Endodermal cell (in vitro differentiated cells): ENCODE measurements around the gene DHX30. TPM values are rescaled to one million over a fixed set of nuclear protein-coding genes. Genes with fewer than 3 reads are reported as not detected.

ENCODE experiments used
- DNase-seq: peaks from one replicate; pipeline ENCODE4 v3.0.0-alpha.2; 2017
- H3K27ac ChIP-seq: 2 replicates; pipeline ENCODE4 v1.5.1; 2013; ENCODE audit warnings: mild to moderate bottlenecking, low read depth, low read length, moderate library complexity
- H3K27me3 ChIP-seq: 2 replicates; pipeline ENCODE4 v1.6.1; 2013; ENCODE audit warnings: mild to moderate bottlenecking, low read length, moderate library complexity; ENCODE audit not compliant: insufficient read depth, control insufficient read depth, poor library complexity, severe bottlenecking
- H3K36me3 ChIP-seq: 2 replicates; pipeline ENCODE4 v1.7.0; 2013; ENCODE audit warnings: mild to moderate bottlenecking, low read length, moderate library complexity; ENCODE audit not compliant: control insufficient read depth, insufficient read depth
- H3K4me1 ChIP-seq: one replicate; pipeline ENCODE4 v1.7.0; 2013; ENCODE audit warnings: low read length; ENCODE audit not compliant: control insufficient read depth, insufficient read depth
- H3K4me3 ChIP-seq: 2 replicates; pipeline ENCODE4 v1.5.1; 2013; ENCODE audit warnings: mild to moderate bottlenecking, low read length, moderate library complexity
- H3K9ac ChIP-seq: 2 replicates; pipeline ENCODE4 v1.6.1; 2013; ENCODE audit warnings: mild to moderate bottlenecking, low read length, moderate library complexity; ENCODE audit not compliant: poor library complexity, severe bottlenecking; ENCODE audit errors: extremely low read depth
- H3K9me3 ChIP-seq: 2 replicates; pipeline ENCODE4 v1.6.1; 2013; ENCODE audit warnings: mild to moderate bottlenecking, low read length, moderate library complexity; ENCODE audit not compliant: control insufficient read depth
- H3K27ac Mint-ChIP-seq: 2 replicates; pipeline ENCODE4 v1.8.0; 2020; ENCODE audit warnings: mixed read lengths
- H3K27me3 Mint-ChIP-seq: 2 replicates; pipeline ENCODE4 v1.8.0; 2021; ENCODE audit warnings: mild to moderate bottlenecking, mixed read lengths; ENCODE audit not compliant: insufficient read depth
- H3K36me3 Mint-ChIP-seq: 2 replicates; pipeline ENCODE4 v1.8.0; 2020; ENCODE audit warnings: low read depth, mixed read lengths
- H3K4me1 Mint-ChIP-seq: 2 replicates; pipeline ENCODE4 v1.8.0; 2020; ENCODE audit warnings: mixed read lengths
- H3K4me3 Mint-ChIP-seq: 2 replicates; pipeline ENCODE4 v1.8.0; 2020; ENCODE audit warnings: mild to moderate bottlenecking, moderate library complexity, mixed read lengths
- H3K9me3 Mint-ChIP-seq: 2 replicates; pipeline ENCODE4 v1.8.0; 2020; ENCODE audit warnings: mild to moderate bottlenecking, mixed read lengths
- CTCF ChIP-seq: fragments of 200-600 bp; sonication (generic); conservative IDR thresholded peaks from 2 replicates; pipeline ENCODE4 v1.5.0; 2021; ENCODE audit warnings: antibody characterized with exemption, mild to moderate bottlenecking
- WGBS, 2 experiments: methylation state at CpG; one replicate each; pipeline versions ENCODE4 v1.1.5 to v1.1.7; 2013; ENCODE audit warnings: missing lambda C conversion rate in 2 of 2, mixed read lengths in 1 of 2; ENCODE audit not compliant: insufficient coverage in 1 of 2, insufficient read length in 1 of 2; 5-methylcytosine and 5-hydroxymethylcytosine counted together
- total RNA-seq, 2 donors: library from RNA; stranded (reverse); fragmentation: NEBNext Ultra II Directional in 1 of 2; extraction: Animal tissue kit (Norgen Biotek cat#: 25700) in 1 of 2; gene quantifications; 2 replicates in 1 of 2; 3 replicates in 1 of 2; pipeline ENCODE4 v1.2.1, GENCODE V29; 2021

The DHX30 gene
- total RNA-seq, 2 donors from 2014 or later = 104 to 113 TPM

DNA sequence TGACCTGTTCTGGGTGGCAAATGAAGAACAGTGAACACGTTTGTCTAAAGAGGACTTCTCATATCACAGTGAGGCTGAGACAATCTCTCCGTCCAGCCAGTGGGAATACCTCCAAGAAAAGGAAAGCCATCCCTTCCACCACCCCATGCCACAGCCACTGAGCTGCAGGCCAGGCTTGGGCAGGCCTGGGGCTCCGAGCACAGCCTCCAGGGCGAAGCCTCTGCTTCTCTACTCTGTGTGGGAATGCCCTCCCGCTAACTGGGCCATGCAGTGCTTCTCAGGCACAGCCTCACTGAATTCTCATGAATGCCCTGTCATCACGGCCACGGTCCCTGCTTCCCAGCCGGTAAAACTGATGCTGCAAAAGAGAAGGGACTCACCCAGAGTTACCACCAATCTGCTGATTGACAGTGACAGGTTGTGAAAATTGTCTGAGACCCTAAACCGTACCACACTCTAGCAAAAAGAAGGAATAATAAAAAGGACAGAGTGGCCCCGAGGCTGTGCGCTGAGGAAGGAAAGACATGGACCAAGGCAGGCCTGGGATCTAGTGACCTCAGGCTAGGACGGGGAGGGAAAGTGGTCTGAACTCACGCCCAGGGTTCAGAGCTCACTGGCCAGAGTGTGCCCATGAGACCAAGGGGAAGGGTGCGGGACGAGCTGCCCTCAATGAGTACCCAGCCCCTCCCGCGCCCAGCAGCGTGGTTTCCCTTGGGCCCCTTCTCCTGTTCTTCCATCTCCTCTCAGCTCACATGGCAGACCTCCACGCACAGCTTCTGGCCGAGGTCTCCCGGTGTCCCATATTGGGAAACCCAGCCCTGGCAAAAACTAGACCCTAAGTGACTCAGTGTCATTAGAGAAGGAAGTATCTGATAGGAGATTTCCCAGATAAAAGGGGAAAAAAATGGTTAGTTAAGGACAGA, 52.8 kb downstream of the DHX30 start:
- Mint-ChIP-seq H3K27ac (peak overlapping the region; percentile 59), H3K4me3 (no peak overlapping the region), H3K27me3 (no peaks in the 10 kb centered on the region), H3K4me1 (no peaks in the 10 kb centered on the region), H3K9me3 (no peaks in the 10 kb centered on the region), H3K36me3 (peaks cover 64% of the 10 kb centered on the region)
- no peak overlapping the region for H3K4me3 ChIP-seq
- no peak overlapping the region for H3K9ac ChIP-seq
- no peaks in the 10 kb centered on the region for H3K9me3 ChIP-seq
- H3K27ac ChIP-seq = no peak overlapping the region
- H3K36me3 ChIP-seq = peaks cover 81% of the 10 kb centered on the region
- no peak for TF ChIP-seq CTCF
- 93 to 96% methylated on average over 15 to 21 of the region's 21 CpGs for WGBS, 2 experiments
- no peaks in the 10 kb centered on the region for H3K27me3 ChIP-seq
- no peaks in the 10 kb centered on the region for H3K4me1 ChIP-seq
- DNase-seq = no peak

GRCh38 chr3:47856669-47857068, 53.7 kb downstream of the DHX30 start:
- peaks cover 79% of the 10 kb centered on the region for H3K36me3 ChIP-seq
- TF ChIP-seq CTCF = no peak
- H3K9me3 ChIP-seq = no peaks in the 10 kb centered on the region
- H3K9ac ChIP-seq = no peak overlapping the region
- DNase-seq = no peak
- 91 to 95% methylated on average over 9 to 11 of the region's 11 CpGs for WGBS, 2 experiments
- H3K27ac Mint-ChIP-seq = no peak overlapping the region
- no peaks in the 10 kb centered on the region for H3K27me3 Mint-ChIP-seq
- no peaks in the 10 kb centered on the region for H3K27me3 ChIP-seq
- no peak overlapping the region for H3K4me3 Mint-ChIP-seq
- no peaks in the 10 kb centered on the region for H3K9me3 Mint-ChIP-seq
- H3K27ac ChIP-seq = no peak overlapping the region
- no peaks in the 10 kb centered on the region for H3K4me1 ChIP-seq
- no peak overlapping the region for H3K4me3 ChIP-seq
- no peaks in the 10 kb centered on the region for H3K4me1 Mint-ChIP-seq
- peaks cover 60% of the 10 kb centered on the region for H3K36me3 Mint-ChIP-seq

- Mint-ChIP-seq H3K27ac (no peak overlapping the region), H3K36me3 (peaks cover 57% of the 10 kb centered on the region), H3K4me3 (no peak overlapping the region), H3K9me3 (no peaks in the 10 kb centered on the region), H3K4me1 (no peaks in the 10 kb centered on the region), H3K27me3 (no peaks in the 10 kb centered on the region)
- peaks cover 76% of the 10 kb centered on the region for H3K36me3 ChIP-seq
- H3K27ac ChIP-seq = no peak overlapping the region
- no peak for TF ChIP-seq CTCF
- no peaks in the 10 kb centered on the region for H3K9me3 ChIP-seq
- H3K27me3 ChIP-seq = no peaks in the 10 kb centered on the region
- H3K9ac ChIP-seq = no peak overlapping the region
- no peak for DNase-seq
- H3K4me1 ChIP-seq = no peaks in the 10 kb centered on the region
- H3K4me3 ChIP-seq = no peak overlapping the region
- WGBS, 2 experiments = 92 to 100% methylated on average over 1 to 2 of the region's 2 CpGs
Observed at GRCh38 chr3:47857151-47857550, 54.2 kb downstream of the DHX30 start.
